22Rv1 (cell line): ENCODE results near the gene HK1.
A peak's percentile ranks its signal among the peaks of the same experiment; 100 is the strongest.

ENCODE experiments used
- H3K27ac ChIP-seq: fragments of 450-650 bp; 2 replicates; pipeline ENCODE4 v1.5.1; 2017
- CTCF ChIP-seq: fragments of 450-650 bp; IDR thresholded peaks from 2 replicates; pipeline ENCODE4 v1.5.1; 2017; ENCODE audit warnings: mild to moderate bottlenecking
- ZFX ChIP-seq: fragments of 450-650 bp; IDR thresholded peaks from 2 replicates; pipeline ENCODE4 v1.6.1; 2017; ENCODE audit warnings: antibody characterized with exemption, borderline replicate concordance

Gene HK1

GRCh38 chr10:69336952-69337295 is 58.6 kb downstream of the HK1 start:
- TF ChIP-seq CTCF (no peak), ZFX (no peak)
- H3K27ac ChIP-seq: 0 out of 2 replicates have a peak overlapping the region, but pooled peaks have one; percentile 13

GRCh38 chr10:69337296-69338132 is 59.2 kb downstream of the HK1 start:
- TF ChIP-seq CTCF (no peak), ZFX (no peak)
- 0 out of 2 replicates have a peak overlapping the region, but pooled peaks have one; percentile 13 for H3K27ac ChIP-seq

GRCh38 chr10:69338133-69338456 is 59.8 kb downstream of the HK1 start:
- no peak for TF ChIP-seq ZFX
- no peak for TF ChIP-seq CTCF
- H3K27ac ChIP-seq: 0 out of 2 replicates have a peak overlapping the region, but pooled peaks have one; percentile 12

- peak overlapping the region; percentile 12; the same call in 1 of the 2 replicates for H3K27ac ChIP-seq
- TF ChIP-seq CTCF: no peak
- no peak for TF ChIP-seq ZFX
These were observed 60.5 kb downstream of the HK1 start for GRCh38 chr10:69338547-69339450.

GRCh38 chr10:69340695-69341094 is 62.4 kb downstream of the HK1 start:
- no peak overlapping the region for H3K27ac ChIP-seq
- TF ChIP-seq CTCF (no peak), ZFX (no peak)

- no peak overlapping the region for H3K27ac ChIP-seq
These were observed 65.6 kb downstream of the HK1 start for GRCh38 chr10:69343905-69344304.

More at GRCh38 chr10:69343905-69344304, 65.6 kb downstream of the HK1 start:
- no peak for TF ChIP-seq ZFX
- TF ChIP-seq CTCF: no peak
